GM19043 (cell line): ENCODE results near the gene LRMDA.
A peak's percentile ranks its signal among the peaks of the same experiment; 100 is the strongest.

Source experiments
- ATAC-seq: cut with Tn5 transposase; IDR thresholded peaks from one replicate; pipeline ENCODE4 v1.9.1; 2021; ENCODE audit warnings: low read depth; ENCODE audit not compliant: unreplicated experiment

The LRMDA gene

GRCh38 chr10:75929630-75930161 lies 498.3 kb downstream of the LRMDA start:
- ATAC-seq: no peak

GRCh38 chr10:75932921-75933320 lies 501.5 kb downstream of the LRMDA start:
- peak; percentile 71 for ATAC-seq

GRCh38 chr10:75935240-75935639 lies 503.8 kb downstream of the LRMDA start:
- ATAC-seq: no peak

GRCh38 chr10:75935650-75936400 lies 504.4 kb downstream of the LRMDA start:
- no peak for ATAC-seq

GRCh38 chr10:75936841-75937240 lies 505.4 kb downstream of the LRMDA start:
- ATAC-seq: no peak

- ATAC-seq: no peak
Measured at GRCh38 chr10:75937823-75938222, 506.4 kb downstream of the LRMDA start.

- no peak for ATAC-seq
Measured at GRCh38 chr10:75938380-75939122, 507.1 kb downstream of the LRMDA start.

- ATAC-seq: no peak
Measured at GRCh38 chr10:75939541-75939940, 508.1 kb downstream of the LRMDA start.

GRCh38 chr10:75940742-75941141 lies 509.3 kb downstream of the LRMDA start:
- no peak for ATAC-seq

- no peak for ATAC-seq
Measured at GRCh38 chr10:75941223-75941801, 509.9 kb downstream of the LRMDA start.

GRCh38 chr10:75944061-75944460 lies 512.6 kb downstream of the LRMDA start:
- ATAC-seq: no peak

- no peak for ATAC-seq
Measured at GRCh38 chr10:75948583-75948982, 517.2 kb downstream of the LRMDA start.

GRCh38 chr10:75950307-75950706 lies 518.9 kb downstream of the LRMDA start:
- no peak for ATAC-seq

GRCh38 chr10:75950997-75951589 lies 519.7 kb downstream of the LRMDA start:
- ATAC-seq: no peak

GRCh38 chr10:75951627-75952026 lies 520.2 kb downstream of the LRMDA start:
- no peak for ATAC-seq

- no peak for ATAC-seq
Measured at GRCh38 chr10:75952093-75952492, 520.7 kb downstream of the LRMDA start.

GRCh38 chr10:75954486-75954885 lies 523.1 kb downstream of the LRMDA start:
- ATAC-seq: no peak

GRCh38 chr10:75955973-75956502 lies 524.6 kb downstream of the LRMDA start:
- ATAC-seq: no peak

GRCh38 chr10:75956624-75957023 lies 525.2 kb downstream of the LRMDA start:
- ATAC-seq: no peak

- ATAC-seq: no peak
Measured at GRCh38 chr10:75957314-75958120, 526.1 kb downstream of the LRMDA start.
